ENCODE results near the gene CDK3.

GRCh38 chr17:76025294-76025693, 24.6 kb downstream of the CDK3 start:
- TF ChIP-seq ZBTB7A (IDR thresholded peaks at IDR 0.05; ENCODE audit: low read depth): no peak
- no peak for TF ChIP-seq CREB1 (IDR thresholded peaks at IDR 0.05; ENCODE audit: low read depth)
- no peak for TF ChIP-seq EP300 (IDR thresholded peaks at IDR 0.05; ENCODE audit: borderline replicate concordance)
- TF ChIP-seq RAD21 (IDR thresholded peaks at IDR 0.05; ENCODE audit: low read depth): no peak

Measured in Ishikawa (cell line).